Fibroblast of lung (primary cell): ENCODE data around the gene COMP. TPM values are rescaled to one million over a fixed set of nuclear protein-coding genes. Genes with fewer than 3 reads are reported as not detected.

ENCODE experiments used
- DNase-seq, 2 donors: peaks; one replicate each; pipeline versions ENCODE4 v3.0.0 to v3.0.0-alpha.2; 2010; ENCODE audit warnings: low read depth in 2 of 2
- H2AFZ ChIP-seq: 2 replicates; pipeline ENCODE4 v1.5.1; 2012; ENCODE audit warnings: low read length, control low read depth, inconsistent platforms
- H3K27ac ChIP-seq: 2 replicates; pipeline ENCODE4 v1.5.1; 2011; ENCODE audit warnings: low read length, control low read depth; ENCODE audit not compliant: insufficient read depth
- H3K27me3 ChIP-seq: 2 replicates; pipeline ENCODE4 v1.5.1; 2011; ENCODE audit warnings: mild to moderate bottlenecking, low read length; ENCODE audit not compliant: control insufficient read depth, insufficient read depth
- H3K36me3 ChIP-seq: 2 replicates; pipeline ENCODE4 v1.5.1; 2011; ENCODE audit warnings: low read length; ENCODE audit not compliant: control insufficient read depth, insufficient read depth
- H3K4me1 ChIP-seq: 2 replicates; pipeline ENCODE4 v1.5.1; 2011; ENCODE audit warnings: low read length; ENCODE audit not compliant: control insufficient read depth, insufficient read depth; ENCODE audit errors: extremely low read depth
- H3K4me2 ChIP-seq: 2 replicates; pipeline ENCODE4 v1.5.1; 2011; ENCODE audit warnings: low read length, control low read depth; ENCODE audit not compliant: insufficient read depth; ENCODE audit errors: extremely low read depth
- H3K4me3 ChIP-seq, 4 experiments: fragments of 200-600 bp in 1 of 4; sonication (generic) in 1 of 4; replicated peaks in 1 of 4; 2 replicates each; pipeline ENCODE4 v1.5.1; 2011 to 2016; ENCODE audit warnings: low read length in 4 of 4, low read depth in 3 of 4, mild to moderate bottlenecking in 3 of 4, control low read depth in 2 of 4, inconsistent platforms in 1 of 4, mixed read lengths in 1 of 4; ENCODE audit not compliant: insufficient read depth in 1 of 4; ENCODE audit errors: control extremely low read depth in 1 of 4
- H3K79me2 ChIP-seq: 2 replicates; pipeline ENCODE4 v1.5.1; 2012; ENCODE audit warnings: mild to moderate bottlenecking, low read length, inconsistent platforms; ENCODE audit not compliant: control insufficient read depth, insufficient read depth
- H3K9ac ChIP-seq: 2 replicates; pipeline ENCODE4 v1.5.1; 2011; ENCODE audit warnings: mild to moderate bottlenecking, low read length, control low read depth; ENCODE audit not compliant: insufficient read depth
- H3K9me3 ChIP-seq: 2 replicates; pipeline ENCODE4 v1.5.1; 2012; ENCODE audit warnings: low read depth, low read length; ENCODE audit not compliant: control insufficient read depth, insufficient read depth
- H4K20me1 ChIP-seq: 2 replicates; pipeline ENCODE4 v1.5.1; 2011; ENCODE audit warnings: low read length; ENCODE audit not compliant: control insufficient read depth, insufficient read depth; ENCODE audit errors: extremely low read depth
- CTCF ChIP-seq, 2 donors: IDR thresholded peaks in 1 of 2; conservative IDR thresholded peaks in 1 of 2; 1 replicate in 1 of 2; 2 replicates in 1 of 2; pipeline ENCODE4 v1.5.1; 2011 to 2012; ENCODE audit warnings: low read length in 2 of 2, control low read depth in 1 of 2, inconsistent platforms in 1 of 2, low read depth in 1 of 2, mild to moderate bottlenecking in 1 of 2
- EZH2 ChIP-seq: IDR thresholded peaks from 2 replicates; pipeline ENCODE4 v1.5.1; 2012; ENCODE audit warnings: low read length, control low read depth, mild to moderate bottlenecking; ENCODE audit errors: missing control alignments
- polyA plus RNA-seq, 2 donors: library from polyadenylated mRNA; depleted of rRNA in 1 of 2; stranded (reverse) in 1 of 2; unstranded in 1 of 2; fragments of >200 nt; gene quantifications; 2 replicates each; pipeline ENCODE4 v1.2.1, GENCODE V29; 2011 to 2012; ENCODE audit warnings: missing spikeins in 1 of 2
- total RNA-seq: library from RNA; depleted of rRNA; stranded (reverse); fragments of >200 nt; gene quantifications from 2 replicates; pipeline ENCODE4 v1.2.1, GENCODE V29; 2014

Gene COMP
- total and polyA plus RNA-seq, 2 donors (not counting 1 experiment from before 2014, with no cell fraction given), result 0.05 to 0.17 TPM

GRCh38 chr19:18794692-18795091 lies 3.6 kb upstream of the COMP start:
- H3K9me3 ChIP-seq, result no peaks in the 10 kb centered on the region
- no peak overlapping the region for H3K4me2 ChIP-seq
- H3K4me1 ChIP-seq, result no peaks in the 10 kb centered on the region
- peaks cover 33% of the 10 kb centered on the region for H3K27me3 ChIP-seq
- H3K27ac ChIP-seq, result no peak overlapping the region
- no peak for DNase-seq
- no peaks in the 10 kb centered on the region for H3K79me2 ChIP-seq
- H3K4me3 ChIP-seq, result no peak overlapping the region
- H4K20me1 ChIP-seq, result no peaks in the 10 kb centered on the region
- no peak overlapping the region for H2AFZ ChIP-seq
- H3K36me3 ChIP-seq, result no peaks in the 10 kb centered on the region
- H3K9ac ChIP-seq, result no peak overlapping the region
- TF ChIP-seq EZH2 (no peak), CTCF (conservative IDR thresholded peaks at IDR 0.05 in 1 of 2, IDR thresholded peaks at IDR 0.05 in 1 of 2; ENCODE audit: low read depth in 1 of 2, low read length in 2 of 2) (no peak)

GRCh38 chr19:18794029-18794313 lies 2.9 kb upstream of the COMP start:
- Histone ChIP-seq H3K9me3 (no peaks in the 10 kb centered on the region), H3K36me3 (no peaks in the 10 kb centered on the region), H3K4me1 (no peaks in the 10 kb centered on the region), H3K4me2 (no peak overlapping the region), H3K9ac (no peak overlapping the region), H2AFZ (no peak overlapping the region), H3K79me2 (no peaks in the 10 kb centered on the region), H3K27ac (no peak overlapping the region), H4K20me1 (no peaks in the 10 kb centered on the region), H3K27me3 (peaks cover 38% of the 10 kb centered on the region), H3K4me3 (no peak overlapping the region)
- no peak for DNase-seq
- TF ChIP-seq CTCF (conservative IDR thresholded peaks at IDR 0.05 in 1 of 2, IDR thresholded peaks at IDR 0.05 in 1 of 2; ENCODE audit: low read depth in 1 of 2, low read length in 2 of 2), result no peak
- TF ChIP-seq EZH2, result no peak

- no peak overlapping the region for H3K4me3 ChIP-seq
- H3K36me3 ChIP-seq, result no peaks in the 10 kb centered on the region
- DNase-seq, result no peak
- no peak overlapping the region for H3K9ac ChIP-seq
- H4K20me1 ChIP-seq, result no peaks in the 10 kb centered on the region
- no peaks in the 10 kb centered on the region for H3K9me3 ChIP-seq
- no peaks in the 10 kb centered on the region for H3K79me2 ChIP-seq
- H3K27me3 ChIP-seq, result peaks cover 42% of the 10 kb centered on the region
- H3K4me2 ChIP-seq, result no peak overlapping the region
- no peak overlapping the region for H2AFZ ChIP-seq
- no peak overlapping the region for H3K27ac ChIP-seq
- H3K4me1 ChIP-seq, result no peaks in the 10 kb centered on the region
- TF ChIP-seq CTCF (conservative IDR thresholded peaks at IDR 0.05 in 1 of 2, IDR thresholded peaks at IDR 0.05 in 1 of 2; ENCODE audit: low read depth in 1 of 2, low read length in 2 of 2) (no peak), EZH2 (no peak)
Measured at GRCh38 chr19:18793144-18794028, 2.3 kb upstream of the COMP start.
